ENCODE measurements around the gene TPD52L1. TPM values are rescaled to one million over a fixed set of nuclear protein-coding genes. Genes with fewer than 3 reads are reported as not detected.

TPD52L1 gene
- total and polyA plus RNA-seq, 2 of the 13 experiments (the other 11 are each of a cell fraction or from before 2014, with no cell fraction given) = 0.49 to 0.53 TPM

GRCh38 chr6:125215252-125215819 lies 61.8 kb downstream of the TPD52L1 start:
- 23% methylated on average over 4 of the region's 4 CpGs for WGBS (ENCODE audit: low lambda C conversion rate)
- Histone ChIP-seq H3K9ac (ENCODE audit: insufficient read depth, low read depth, low read length) (no peak overlapping the region), H3K27ac (ENCODE audit: extremely low read length, insufficient read depth, low read length) (no peak overlapping the region), H3K9me3 (ENCODE audit: low read length) (no peaks in the 10 kb centered on the region), H3K4me2 (ENCODE audit: low read depth, low read length) (no peak overlapping the region), H3K27me3 (ENCODE audit: control insufficient read depth in 1 of 2, insufficient read depth in 2 of 2, low read length in 2 of 2) (no peaks in the 10 kb centered on the region), H3K79me2 (ENCODE audit: insufficient read depth, low read length) (no peaks in the 10 kb centered on the region), H3K4me1 (ENCODE audit: insufficient read depth, low read length) (no peaks in the 10 kb centered on the region), H3K4me3 (replicated peaks in 1 of 3; ENCODE audit: insufficient read depth in 1 of 3, low read depth in 2 of 3, low read length in 3 of 3) (no peak overlapping the region), H3K36me3 (replicated peaks in 1 of 2; ENCODE audit: control insufficient read depth in 1 of 2, insufficient read depth in 2 of 2, low read length in 2 of 2) (no peaks in the 10 kb centered on the region), H4K20me1 (ENCODE audit: insufficient read depth, low read length) (no peaks in the 10 kb centered on the region), H2AFZ (ENCODE audit: low read length) (no peak overlapping the region)
- ATAC-seq = no peak
- DNase-seq (ENCODE audit: low spot score) = no peak
- in situ Hi-C loops (cut with HindIII; ENCODE audit: extremely low pct_ligation_motif_present, low pct_unique_long_range_greater_than_20kb) = no loop called here
- intact Hi-C loops (cut with micrococcal nuclease; ENCODE audit: unreplicated experiment) = no loop called here
- POLR2A ChIA-PET = no interaction called here
- CTCF ChIA-PET (ENCODE audit: low intra/inter-chr PET ratio, low total read pairs) = no interaction called here
- no TSS peak for BruUV-seq (replicated peaks)
- TF ChIP-seq ZNF775 (CRISPR knock-in tag; IDR thresholded peaks at IDR 0.05; ENCODE audit: borderline replicate concordance) (no peak), ZSCAN12 (CRISPR knock-in tag; IDR thresholded peaks at IDR 0.05) (no peak), HDAC1 (CRISPR knock-in tag; IDR thresholded peaks at IDR 0.05) (no peak), SPEN (CRISPR knock-in tag; IDR thresholded peaks at IDR 0.05; ENCODE audit: low read depth) (no peak), ZFP82 (CRISPR knock-in tag; IDR thresholded peaks at IDR 0.05; ENCODE audit: borderline replicate concordance) (no peak), ZNF205 (CRISPR knock-in tag; IDR thresholded peaks at IDR 0.05) (no peak), STAG1 (CRISPR knock-in tag; IDR thresholded peaks at IDR 0.05) (no peak), ZNF234 (CRISPR knock-in tag; conservative IDR thresholded peaks at IDR 0.05) (no peak), ZNF672 (CRISPR knock-in tag; IDR thresholded peaks at IDR 0.05) (no peak), PTBP1 (IDR thresholded peaks at IDR 0.05; ENCODE audit: low read depth, low read length, poor library complexity, severe bottlenecking) (no peak), ZNF225 (CRISPR knock-in tag; IDR thresholded peaks at IDR 0.05) (no peak), SNRNP70 (IDR thresholded peaks at IDR 0.05; ENCODE audit: low read depth, low read length) (no peak), SMARCE1 (IDR thresholded peaks at IDR 0.05; ENCODE audit: borderline replicate concordance) (no peak), ATF5 (CRISPR knock-in tag; IDR thresholded peaks at IDR 0.05; ENCODE audit: low read depth) (no peak), ZZZ3 (CRISPR knock-in tag; IDR thresholded peaks at IDR 0.05; ENCODE audit: borderline replicate concordance) (no peak), ZNF816 (CRISPR knock-in tag; IDR thresholded peaks at IDR 0.05; ENCODE audit: borderline replicate concordance) (no peak), KAT7 (CRISPR knock-in tag; IDR thresholded peaks at IDR 0.05; ENCODE audit: borderline replicate concordance) (no peak)
- TF ChIP-seq, protein P1, sequence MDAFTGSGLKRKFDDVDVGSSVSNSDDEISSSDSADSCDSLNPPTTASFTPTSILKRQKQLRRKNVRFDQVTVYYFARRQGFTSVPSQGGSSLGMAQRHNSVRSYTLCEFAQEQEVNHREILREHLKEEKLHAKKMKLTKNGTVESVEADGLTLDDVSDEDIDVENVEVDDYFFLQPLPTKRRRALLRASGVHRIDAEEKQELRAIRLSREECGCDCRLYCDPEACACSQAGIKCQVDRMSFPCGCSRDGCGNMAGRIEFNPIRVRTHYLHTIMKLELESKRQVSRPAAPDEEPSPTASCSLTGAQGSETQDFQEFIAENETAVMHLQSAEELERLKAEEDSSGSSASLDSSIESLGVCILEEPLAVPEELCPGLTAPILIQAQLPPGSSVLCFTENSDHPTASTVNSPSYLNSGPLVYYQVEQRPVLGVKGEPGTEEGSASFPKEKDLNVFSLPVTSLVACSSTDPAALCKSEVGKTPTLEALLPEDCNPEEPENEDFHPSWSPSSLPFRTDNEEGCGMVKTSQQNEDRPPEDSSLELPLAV (CRISPR knock-in tag; conservative IDR thresholded peaks at IDR 0.05; ENCODE audit: low read depth) = no peak
- TF ChIP-seq, protein P2, sequence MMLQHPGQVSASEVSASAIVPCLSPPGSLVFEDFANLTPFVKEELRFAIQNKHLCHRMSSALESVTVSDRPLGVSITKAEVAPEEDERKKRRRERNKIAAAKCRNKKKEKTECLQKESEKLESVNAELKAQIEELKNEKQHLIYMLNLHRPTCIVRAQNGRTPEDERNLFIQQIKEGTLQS (CRISPR knock-in tag; IDR thresholded peaks at IDR 0.05) = no peak
- no peak for FAIRE-seq
